SK-N-MC (cell line): ENCODE measurements around the gene EPG5.

Experiments used
- EZH2 ChIP-seq: fragments of 200-600 bp; sonication (generic); IDR thresholded peaks from one replicate; pipeline ENCODE4 v1.6.1; 2017; ENCODE audit warnings: antibody characterized with exemption
- FOXP2 ChIP-seq: optimal IDR thresholded peaks from 2 replicates; pipeline ENCODE3; 2011; ENCODE audit warnings: mild to moderate bottlenecking, moderate library complexity; ENCODE audit not compliant: insufficient read depth; ENCODE audit errors: extremely low read length, control extremely low read depth
- POLR2AphosphoS5 ChIP-seq: IDR thresholded peaks from 2 replicates; pipeline ENCODE4 v1.6.1; 2012; ENCODE audit warnings: mild to moderate bottlenecking, low read depth, low read length, borderline replicate concordance

DNA sequence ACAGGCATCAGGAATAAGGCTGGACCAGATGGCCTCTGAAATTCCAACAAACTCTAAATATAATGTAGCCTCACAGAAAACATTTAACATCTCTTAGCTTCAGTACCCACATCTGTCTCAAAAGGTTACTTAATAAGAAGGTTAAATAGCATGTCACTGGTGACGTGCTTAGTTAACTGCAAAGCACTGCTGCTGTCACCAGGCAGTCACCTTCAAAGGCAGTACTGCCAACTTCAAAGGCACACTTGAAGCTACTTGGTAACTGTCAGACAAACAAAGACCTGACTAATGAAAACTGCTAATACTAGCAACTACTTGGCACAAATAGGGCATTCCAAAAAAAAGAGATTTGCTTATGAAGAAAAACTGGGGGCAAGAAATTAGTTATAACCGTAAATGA lies 36.2 kb downstream of the EPG5 start:
- TF ChIP-seq EZH2 (no peak), POLR2AphosphoS5 (no peak), FOXP2 (no peak)
